NAMALWA (cell line): ENCODE measurements around the gene HERC2.

Experiments used
- DNase-seq: peaks from one replicate; pipeline ENCODE4 v3.0.0-alpha.2; 2015; ENCODE audit warnings: low spot score

HERC2 gene

DNA sequence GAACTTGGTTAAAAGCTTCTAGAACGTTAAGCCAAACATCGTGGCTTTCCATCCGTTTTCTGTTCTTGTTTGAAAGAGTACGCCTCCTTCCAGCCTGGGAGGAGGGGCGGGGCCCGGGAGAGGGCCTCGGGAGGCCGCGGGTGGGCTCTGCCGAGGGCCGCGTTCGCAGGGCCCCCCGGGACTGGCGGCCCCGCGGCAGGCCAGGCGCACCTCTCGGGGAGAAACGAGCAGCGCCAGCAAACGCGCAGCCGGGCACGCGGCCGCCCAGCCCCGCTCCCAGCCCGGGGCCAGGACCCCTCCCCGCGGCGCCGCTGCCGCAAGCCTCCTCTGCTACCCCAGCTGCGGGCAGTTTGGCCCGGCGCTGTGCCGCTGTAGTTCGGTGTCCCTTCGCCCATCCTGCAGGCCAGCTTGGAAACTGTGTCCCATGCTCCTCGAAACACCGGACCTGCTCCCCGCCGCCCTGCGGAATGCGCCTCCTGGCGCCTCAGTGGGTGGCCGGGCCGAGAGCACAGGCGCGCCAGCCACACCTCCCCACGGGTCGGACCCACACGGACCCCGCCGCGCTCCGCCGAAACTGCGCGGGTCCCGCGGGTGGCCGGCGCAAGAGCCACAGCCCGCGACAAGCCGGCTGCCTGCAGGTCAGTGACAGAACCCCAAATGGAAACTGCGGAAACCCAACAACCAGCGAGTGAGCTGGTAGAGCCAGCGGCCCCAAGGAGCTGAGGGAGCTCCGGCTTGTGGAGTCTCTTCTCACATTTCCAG lies 225.1 kb downstream of the HERC2 start:
- no peak for DNase-seq

DNA sequence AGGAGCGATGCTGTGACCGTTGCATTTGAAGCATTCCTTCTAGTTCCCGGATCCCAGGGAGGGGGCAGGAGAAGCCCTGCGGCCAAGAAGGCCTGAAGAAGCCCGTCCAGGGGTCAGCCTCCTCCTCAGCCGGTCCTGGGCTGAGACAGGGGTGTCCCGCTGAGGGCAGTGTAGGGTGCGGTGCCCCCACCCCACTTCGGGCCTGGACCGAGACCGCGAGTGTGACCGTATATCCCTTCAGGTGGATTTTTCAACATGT lies 225.6 kb downstream of the HERC2 start:
- DNase-seq, result no peak

DNA sequence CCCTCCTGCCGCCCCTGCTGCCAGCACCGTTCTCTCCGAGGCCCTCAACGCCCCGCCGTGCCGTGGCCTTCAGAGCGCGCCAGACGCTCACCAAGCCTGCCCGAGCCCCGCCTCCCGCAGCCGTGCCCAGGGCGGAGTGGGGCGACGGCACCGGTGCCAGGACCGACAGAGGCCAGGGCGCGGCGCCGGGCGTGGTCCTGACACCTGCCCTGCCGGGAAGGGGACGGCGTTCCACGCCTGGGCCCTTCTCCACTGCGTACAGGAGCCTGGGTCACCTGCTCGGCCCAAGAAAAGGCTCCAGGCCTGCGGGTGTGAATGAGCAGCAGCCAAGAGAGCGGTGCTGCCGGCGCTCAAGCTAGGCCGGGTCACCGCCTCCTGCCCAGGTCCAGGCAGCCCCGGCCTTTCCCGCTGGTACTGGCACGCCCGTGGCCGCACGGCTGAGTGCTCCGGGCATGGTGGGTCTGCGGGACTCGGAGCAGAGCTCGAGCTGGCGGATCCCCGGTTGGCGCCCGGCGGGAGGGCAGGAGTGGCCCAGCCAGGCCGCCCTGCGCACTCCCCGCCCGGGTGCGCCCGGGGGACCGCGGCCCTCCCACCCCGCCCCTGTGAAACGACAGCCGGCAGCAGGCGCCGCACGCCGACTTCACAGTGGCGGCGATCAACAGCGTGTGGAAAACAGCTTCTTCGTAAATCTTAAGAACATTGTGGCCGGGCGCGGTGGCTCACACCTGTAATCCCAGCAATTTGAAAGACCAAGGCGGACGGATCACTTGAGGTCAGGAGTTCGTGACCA lies 227.1 kb downstream of the HERC2 start:
- DNase-seq, result no peak

DNA sequence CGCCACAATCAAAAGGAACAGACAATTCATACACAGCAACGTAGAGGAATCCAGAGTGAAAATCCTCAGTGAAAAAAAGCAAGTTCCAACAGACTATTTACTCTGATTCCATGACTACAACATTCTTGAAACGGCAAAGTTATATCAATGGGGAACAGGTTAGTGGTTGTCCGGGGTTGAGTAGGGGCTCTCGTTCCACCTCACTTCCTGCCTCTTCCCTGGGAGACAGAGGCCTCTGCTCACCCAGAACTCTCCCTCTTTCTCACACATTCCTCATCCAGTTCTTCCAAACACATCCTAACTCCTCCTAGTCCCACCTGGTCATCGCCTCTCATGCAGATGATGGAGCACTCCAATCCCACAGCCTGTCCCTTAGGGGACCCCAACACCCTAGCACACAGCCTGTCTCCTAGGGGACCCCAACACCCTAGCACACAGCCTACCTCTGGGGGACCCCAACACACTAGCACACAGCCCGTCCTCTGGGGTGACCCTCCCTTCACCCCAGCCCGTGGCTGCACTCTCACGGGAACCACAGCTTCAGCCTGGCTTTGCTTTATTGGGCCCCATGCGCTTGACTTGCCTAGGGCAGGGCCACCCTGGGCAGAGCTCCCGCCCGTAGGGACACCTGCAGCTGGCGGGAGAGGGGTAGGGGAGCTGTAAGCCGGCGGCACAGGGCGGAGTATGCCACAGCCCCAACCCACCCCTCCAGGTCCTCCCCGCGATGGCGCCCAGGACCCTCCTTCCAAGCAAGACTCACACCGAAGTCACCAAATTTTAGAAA lies 228.0 kb downstream of the HERC2 start:
- DNase-seq, result no peak

DNA sequence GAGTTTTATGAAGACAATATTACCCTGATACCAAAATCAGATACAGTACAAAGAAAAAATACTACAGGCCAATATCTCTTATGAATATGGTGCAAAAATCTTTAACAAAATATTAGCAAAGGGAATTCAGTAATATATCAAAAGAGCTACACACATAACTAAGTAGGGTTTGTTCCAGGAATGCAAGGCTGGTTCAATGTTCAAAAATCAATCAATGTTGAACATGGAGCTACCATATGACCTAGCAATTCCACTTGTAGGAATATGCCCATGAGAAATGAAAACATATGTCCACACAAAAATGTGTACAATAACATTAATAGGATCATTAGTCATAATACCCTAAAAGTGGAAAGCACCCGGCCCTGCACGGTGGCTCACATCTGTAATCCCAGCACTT lies 230.7 kb downstream of the HERC2 start:
- DNase-seq, result no peak

DNA sequence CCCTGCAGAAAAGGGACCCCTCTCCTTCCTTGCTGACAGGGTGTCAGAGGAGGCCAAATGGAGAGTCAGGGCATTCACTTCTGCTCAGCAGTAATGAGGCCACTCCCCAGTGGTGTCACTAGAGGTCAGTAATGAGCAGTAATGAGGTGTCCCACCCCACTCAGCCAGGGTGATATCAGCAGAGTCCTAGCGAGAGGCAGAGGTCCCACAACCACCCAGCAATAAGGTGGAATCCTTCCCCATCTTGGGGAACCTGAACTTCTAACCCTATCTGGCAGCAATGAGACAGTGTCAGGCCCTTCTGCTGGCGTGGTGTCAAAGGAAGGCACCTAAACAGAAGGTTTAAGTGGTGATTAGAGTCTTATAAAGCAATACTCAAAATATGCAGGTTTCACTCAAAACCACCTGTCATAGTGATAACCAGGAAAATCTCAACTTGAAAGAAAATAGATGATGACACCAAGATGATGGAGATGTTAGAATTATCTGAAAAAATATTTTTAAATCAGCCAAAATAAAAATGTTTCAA lies 235.7 kb downstream of the HERC2 start:
- peak; percentile 87 for DNase-seq

DNA sequence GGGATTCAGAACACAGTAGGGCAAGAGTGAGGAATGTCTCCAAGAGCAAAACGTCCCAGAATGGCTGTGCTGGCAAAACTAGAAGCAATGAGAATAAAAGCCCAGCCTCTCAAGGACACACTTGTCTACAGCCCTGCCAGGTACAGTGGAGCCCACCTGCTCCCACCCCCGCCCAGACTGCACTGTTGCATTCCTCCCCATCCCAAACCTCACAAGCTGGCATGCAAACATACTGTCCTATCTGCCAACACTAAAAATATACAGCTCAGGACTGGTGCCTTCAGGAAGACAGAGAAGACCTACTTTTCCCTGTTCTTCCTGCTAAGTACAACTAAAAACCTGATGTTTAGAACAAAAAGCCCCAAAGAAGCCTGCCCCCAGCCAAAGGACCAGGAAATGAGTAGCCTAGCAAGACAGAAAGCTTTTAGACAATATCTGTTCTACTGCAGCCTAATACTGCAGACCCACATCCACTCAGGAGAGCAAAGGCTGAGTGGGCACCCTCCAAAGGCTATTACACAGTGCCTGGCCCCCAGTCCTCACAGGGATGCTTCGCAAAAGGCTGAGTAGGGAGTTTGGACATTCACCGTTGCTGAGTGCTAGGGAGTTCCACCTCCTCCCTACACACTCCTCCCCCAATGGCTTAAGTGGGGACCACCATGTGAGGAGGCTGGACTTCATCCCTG lies 236.3 kb downstream of the HERC2 start:
- no peak for DNase-seq

DNA sequence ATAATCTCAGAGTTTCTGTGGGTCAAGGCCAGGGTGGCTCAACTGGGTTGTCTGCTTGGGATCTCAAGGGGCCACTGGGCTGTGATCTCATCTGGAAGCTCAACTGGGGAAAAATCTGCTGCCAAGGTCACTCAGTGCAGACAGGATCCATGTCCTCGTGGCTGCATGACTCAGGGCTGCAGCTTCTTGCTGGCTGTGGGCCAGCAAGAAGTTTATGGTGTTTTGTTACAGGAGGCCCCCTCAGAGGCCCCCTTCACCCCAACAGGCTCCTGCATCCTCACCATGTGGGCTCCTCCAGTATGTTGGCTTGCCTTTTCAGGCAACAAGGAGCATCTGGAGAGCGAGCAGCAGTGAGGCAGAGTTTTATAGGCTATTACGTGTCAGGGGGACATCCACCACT lies 237.4 kb downstream of the HERC2 start:
- DNase-seq, result no peak

DNA sequence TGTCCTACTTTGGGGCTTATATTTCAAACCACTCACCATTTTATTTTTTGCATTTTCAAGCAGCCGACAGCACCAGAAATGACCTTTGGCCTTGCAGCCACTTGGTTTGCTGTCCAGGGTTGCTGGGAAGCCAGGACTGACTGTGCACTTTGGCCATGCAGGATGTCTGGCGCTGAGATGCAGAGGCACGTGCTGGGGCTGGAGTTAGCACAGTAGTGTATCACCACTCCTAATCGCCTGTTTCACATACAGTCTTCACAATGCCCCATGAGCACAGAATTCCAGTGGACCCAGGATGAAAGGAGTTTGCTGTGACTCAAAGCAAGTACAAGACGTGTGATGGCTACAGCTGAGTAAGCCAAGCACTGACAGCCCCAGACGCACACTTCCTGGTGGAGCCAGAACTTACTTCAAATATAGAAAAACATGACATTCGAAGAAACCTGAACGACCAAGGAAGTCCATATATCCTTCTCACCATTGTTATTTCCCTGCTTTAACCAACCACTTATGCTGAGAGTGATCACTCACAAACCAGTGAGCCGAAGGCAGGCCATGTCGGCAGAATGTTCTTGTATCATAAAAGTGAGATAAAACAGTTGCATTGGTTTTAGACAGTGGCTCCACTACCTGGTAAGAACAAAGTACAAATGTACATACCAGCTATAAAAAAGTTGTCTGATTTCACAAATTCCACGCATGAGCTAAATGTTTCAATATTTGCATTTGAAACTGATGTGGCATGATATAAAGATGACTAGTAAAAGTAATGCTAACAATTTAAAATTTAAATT lies 238.9 kb downstream of the HERC2 start:
- DNase-seq, result no peak

DNA sequence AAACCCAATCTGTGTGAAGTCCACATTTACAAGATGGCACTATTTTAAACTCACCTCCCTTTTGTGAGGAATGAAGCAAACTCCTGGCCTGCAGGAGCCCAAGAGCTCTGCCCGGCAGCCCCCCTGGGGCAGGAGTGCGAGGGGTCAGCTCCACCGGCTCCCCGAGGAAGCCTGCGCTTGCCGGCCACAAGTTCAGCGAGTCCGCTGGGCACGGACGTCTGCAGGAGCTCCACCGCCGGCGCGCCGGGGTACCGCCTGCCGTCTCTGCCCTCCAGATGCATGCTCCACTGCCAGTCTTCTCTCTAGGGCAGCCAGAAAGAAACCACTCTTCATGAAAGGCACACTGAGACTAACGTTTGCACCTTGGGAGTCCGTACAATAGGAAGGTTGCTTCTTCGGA lies 240.4 kb downstream of the HERC2 start:
- no peak for DNase-seq

DNA sequence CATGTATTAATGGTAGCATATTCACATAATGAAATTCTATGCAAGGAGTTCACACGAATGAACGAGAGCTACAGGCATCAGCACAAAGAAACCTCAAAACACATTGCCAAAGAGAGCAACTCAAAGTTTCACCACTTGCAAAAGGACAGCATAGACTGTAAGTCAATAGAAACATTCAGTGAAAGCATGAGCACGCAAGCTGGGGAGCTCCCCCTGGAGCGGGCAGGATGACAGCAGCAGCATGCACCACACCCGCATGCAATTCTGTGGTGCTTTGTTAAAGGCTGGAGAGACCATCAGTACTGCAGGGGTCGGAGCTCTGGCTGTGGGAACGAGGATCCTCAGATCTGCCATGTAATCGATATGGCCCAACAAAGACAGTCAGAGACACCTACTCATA lies 241.6 kb downstream of the HERC2 start:
- no peak for DNase-seq

DNA sequence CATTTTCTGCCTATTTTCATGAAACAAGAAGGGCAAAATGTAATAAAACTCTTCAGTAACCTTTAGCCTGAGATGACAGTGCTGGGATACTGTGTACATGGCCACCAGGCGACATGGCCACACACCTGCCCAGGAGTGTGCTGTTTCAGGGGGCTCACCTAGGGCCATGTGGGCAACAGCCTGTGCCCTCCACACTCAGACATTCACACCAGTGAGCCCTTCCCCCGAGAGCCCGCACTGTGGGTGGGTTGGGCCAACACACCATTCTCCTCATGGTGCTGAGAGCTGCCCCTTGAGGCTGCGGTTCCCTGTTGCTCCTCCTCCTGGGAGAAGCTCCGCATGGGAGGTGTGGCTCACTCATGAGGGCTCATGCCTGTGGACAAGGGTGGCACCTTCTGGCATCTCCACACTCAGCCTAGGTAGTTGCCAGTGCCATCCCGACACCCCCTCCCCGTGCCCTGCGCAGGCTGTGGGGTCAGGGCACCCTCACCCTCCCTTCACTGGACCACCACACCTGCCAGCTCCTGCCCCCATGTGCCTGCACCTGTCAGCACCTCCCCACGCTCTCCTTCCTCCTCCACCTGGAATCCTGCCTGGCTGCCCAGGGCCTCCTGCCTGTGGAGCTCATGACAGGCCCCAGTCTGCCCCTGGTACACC lies 242.5 kb downstream of the HERC2 start:
- no peak for DNase-seq

DNA sequence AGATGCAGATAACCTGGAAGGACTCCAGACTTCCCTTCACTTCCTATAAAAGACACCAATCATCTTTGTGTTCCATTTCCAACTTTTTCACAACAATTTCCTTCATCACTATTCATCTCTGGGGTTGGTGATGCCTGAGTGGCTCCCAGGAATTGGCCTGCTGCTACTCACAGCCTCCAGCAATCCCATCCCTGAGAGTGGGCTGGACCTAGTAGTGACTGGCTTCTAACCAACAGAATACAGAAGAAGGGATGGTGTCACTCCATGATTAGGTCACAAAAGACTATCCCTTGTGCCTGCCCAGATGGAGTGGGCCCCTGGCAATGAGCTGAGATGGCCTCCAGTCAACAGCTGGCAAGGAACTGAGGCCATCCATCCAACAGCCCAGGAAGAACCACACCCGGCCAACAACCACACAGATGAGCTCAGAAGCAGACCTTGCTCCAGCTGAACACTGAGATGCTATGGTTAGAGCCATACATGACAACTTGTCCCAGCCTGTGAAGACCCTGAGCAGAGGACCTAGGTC lies 243.7 kb downstream of the HERC2 start:
- no peak for DNase-seq

DNA sequence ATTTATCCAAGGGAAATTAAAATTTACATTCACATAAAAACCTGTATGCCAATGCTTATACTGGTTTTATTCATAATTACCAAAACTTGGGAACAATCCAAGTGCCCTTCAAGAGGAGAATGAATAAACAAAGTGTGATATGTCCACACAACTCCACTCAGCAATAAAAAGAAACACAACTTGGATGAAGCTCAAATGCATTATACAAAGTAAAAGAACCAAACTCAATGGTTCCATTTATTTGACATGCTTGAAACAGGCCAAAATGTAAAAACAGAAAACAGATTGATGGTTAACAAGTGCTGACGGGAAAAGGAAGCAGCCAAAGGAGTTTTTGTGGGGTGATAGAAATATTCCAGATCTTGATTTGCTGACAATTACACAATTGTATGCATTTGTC lies 246.4 kb downstream of the HERC2 start:
- no peak for DNase-seq

DNA sequence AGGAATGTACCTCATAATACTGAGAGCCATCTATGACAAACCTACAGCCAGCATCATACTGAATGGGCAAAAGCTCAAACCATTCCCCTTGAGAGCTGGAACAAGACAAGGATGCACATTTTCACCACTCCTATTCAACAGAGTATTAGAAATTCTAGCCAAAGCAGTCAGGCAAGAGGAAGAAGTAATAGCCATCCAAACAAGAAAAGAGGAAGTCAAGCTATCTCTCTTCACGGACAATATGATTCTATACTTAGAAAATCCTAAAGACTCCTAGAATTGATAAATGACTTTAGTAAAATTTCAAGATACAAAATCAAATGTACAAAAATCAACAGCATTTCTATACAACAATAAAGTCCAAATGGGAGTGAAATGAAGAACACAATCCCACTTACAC lies 253.0 kb downstream of the HERC2 start:
- DNase-seq, result no peak

DNA sequence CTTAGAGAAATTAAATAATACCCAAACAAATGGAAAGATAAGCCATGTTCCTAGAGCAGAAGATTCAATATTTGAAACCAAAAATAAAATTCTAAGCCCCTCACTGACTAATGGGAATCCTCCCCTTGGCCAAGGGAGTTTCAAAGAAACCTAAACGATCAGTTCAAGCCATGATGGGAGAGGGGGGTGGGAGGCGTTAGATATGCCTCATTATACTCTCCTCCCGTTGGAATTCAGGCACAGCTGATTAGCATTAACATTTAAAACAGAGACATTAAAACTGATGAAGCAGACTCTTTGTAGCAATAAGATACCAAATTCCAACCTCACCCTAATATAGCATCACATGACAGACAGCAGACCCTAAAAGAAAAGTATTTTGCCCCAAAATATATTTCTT lies 255.7 kb downstream of the HERC2 start:
- DNase-seq, result no peak
